ENCODE measurements around the gene FAM236C. TPM values are rescaled to one million over a fixed set of nuclear protein-coding genes. Genes with fewer than 3 reads are reported as not detected.
"Not testable (repeated sequence)": the region's sequence is repeated elsewhere in the genome, so short reads cannot be mapped to it uniquely, and the experiment has no call there.

Gene FAM236C
- not detected in 2 replicates for total RNA-seq (2014; rRNA removed)
- not detected for polyA plus RNA-seq (2012)

GRCh38 chrX:72912315-72912714 is at the start of gene FAM236C:
Gene FAM236C (plus strand): TSS chrX:72912615. CDS start chrX:72912715, 100 bp downstream.
- DNase-seq (ENCODE audit: low read depth) = not testable (repeated sequence)

- not testable (repeated sequence) for DNase-seq (ENCODE audit: low read depth)
Observed at GRCh38 chrX:72882898-72883297, 29.5 kb upstream of the FAM236C start.

GRCh38 chrX:72889740-72890139 is 22.7 kb upstream of the FAM236C start:
- DNase-seq (ENCODE audit: low read depth) = not testable (repeated sequence)

- DNase-seq (ENCODE audit: low read depth) = not testable (repeated sequence)
Observed at GRCh38 chrX:72916096-72916495, 3.7 kb downstream of the FAM236C start.

- not testable (repeated sequence) for DNase-seq (ENCODE audit: low read depth)
Observed at GRCh38 chrX:72932283-72932682, 19.9 kb downstream of the FAM236C start.

- DNase-seq (ENCODE audit: low read depth) = not testable (repeated sequence)
Observed at GRCh38 chrX:72936455-72936854, 24.0 kb downstream of the FAM236C start.

GRCh38 chrX:72936882-72937455 is 24.6 kb downstream of the FAM236C start:
- DNase-seq (ENCODE audit: low read depth) = not testable (repeated sequence)

GRCh38 chrX:72937906-72938305 is 25.5 kb downstream of the FAM236C start, which contains the start of gene FAM236A:
Gene FAM236A (plus strand): TSS chrX:72938206. CDS start chrX:72938263, 57 bp downstream.
- not testable (repeated sequence) for DNase-seq (ENCODE audit: low read depth)

- not testable (repeated sequence) for DNase-seq (ENCODE audit: low read depth)
Observed at GRCh38 chrX:72942272-72942671, 29.9 kb downstream of the FAM236C start.

GRCh38 chrX:72943035-72943818 is 30.8 kb downstream of the FAM236C start:
- not testable (repeated sequence) for DNase-seq (ENCODE audit: low read depth)

GRCh38 chrX:72943819-72944169 is 31.4 kb downstream of the FAM236C start, which contains the start of gene DMRTC1:
Gene DMRTC1 (minus strand): TSS chrX:72943837. CDS start chrX:72875694, 68,143 bp downstream.
- not testable (repeated sequence) for DNase-seq (ENCODE audit: low read depth)

- not testable (repeated sequence) for DNase-seq (ENCODE audit: low read depth)
Observed at GRCh38 chrX:72959971-72960370, 47.6 kb downstream of the FAM236C start.

Other genes with a start within 250 kb of the FAM236C start
- 19.6 and 20.6 TPM in 2 replicates for gene PHKA1, start 198.3 kb upstream of the FAM236C start, total RNA-seq (2014; rRNA removed)
- not detected in 2 replicates for gene DMRTC1B, start 135.7 kb upstream of the FAM236C start, total RNA-seq (2014; rRNA removed)
- not detected in 2 replicates for gene FAM236B, start 130.0 kb upstream of the FAM236C start, total RNA-seq (2014; rRNA removed)
- not detected in 2 replicates for gene FAM236D, start 104.4 kb upstream of the FAM236C start, total RNA-seq (2014; rRNA removed)
- gene FAM236A, start 25.6 kb downstream of the FAM236C start, total RNA-seq (2014; rRNA removed) = not detected in 2 replicates
- not detected in 2 replicates for gene DMRTC1, start 31.2 kb downstream of the FAM236C start, total RNA-seq (2014; rRNA removed)
- gene PABPC1L2B, start 90.3 kb downstream of the FAM236C start, total RNA-seq (2014; rRNA removed) = not detected in 2 replicates
- not detected in 2 replicates for gene PABPC1L2A, start 166.9 kb downstream of the FAM236C start, total RNA-seq (2014; rRNA removed)